GM21529 (cell line): ENCODE results near the gene TPGS1.
A peak's percentile ranks its signal among the peaks of the same experiment; 100 is the strongest.

Source experiments
- ATAC-seq: cut with Tn5 transposase; IDR thresholded peaks from one replicate; pipeline ENCODE4 v1.9.1; 2021; ENCODE audit not compliant: unreplicated experiment

The TPGS1 gene

DNA sequence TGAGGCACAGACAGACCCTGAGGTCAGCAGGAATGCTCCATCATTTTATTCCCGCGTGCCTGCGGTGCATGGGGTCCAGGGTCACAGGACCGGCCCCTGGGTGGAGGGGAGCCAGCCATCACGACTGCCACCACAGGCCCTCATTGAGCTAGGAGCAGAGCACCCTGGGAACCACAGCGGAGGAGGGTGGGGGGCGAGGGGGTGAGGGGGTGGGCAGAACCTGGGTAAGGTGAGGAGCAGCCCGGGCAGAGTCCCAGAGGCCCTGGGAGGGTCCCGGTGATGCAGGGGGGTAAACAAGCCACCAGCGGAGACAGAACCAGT, 12.3 kb upstream of the TPGS1 start:
- ATAC-seq: no peak

DNA sequence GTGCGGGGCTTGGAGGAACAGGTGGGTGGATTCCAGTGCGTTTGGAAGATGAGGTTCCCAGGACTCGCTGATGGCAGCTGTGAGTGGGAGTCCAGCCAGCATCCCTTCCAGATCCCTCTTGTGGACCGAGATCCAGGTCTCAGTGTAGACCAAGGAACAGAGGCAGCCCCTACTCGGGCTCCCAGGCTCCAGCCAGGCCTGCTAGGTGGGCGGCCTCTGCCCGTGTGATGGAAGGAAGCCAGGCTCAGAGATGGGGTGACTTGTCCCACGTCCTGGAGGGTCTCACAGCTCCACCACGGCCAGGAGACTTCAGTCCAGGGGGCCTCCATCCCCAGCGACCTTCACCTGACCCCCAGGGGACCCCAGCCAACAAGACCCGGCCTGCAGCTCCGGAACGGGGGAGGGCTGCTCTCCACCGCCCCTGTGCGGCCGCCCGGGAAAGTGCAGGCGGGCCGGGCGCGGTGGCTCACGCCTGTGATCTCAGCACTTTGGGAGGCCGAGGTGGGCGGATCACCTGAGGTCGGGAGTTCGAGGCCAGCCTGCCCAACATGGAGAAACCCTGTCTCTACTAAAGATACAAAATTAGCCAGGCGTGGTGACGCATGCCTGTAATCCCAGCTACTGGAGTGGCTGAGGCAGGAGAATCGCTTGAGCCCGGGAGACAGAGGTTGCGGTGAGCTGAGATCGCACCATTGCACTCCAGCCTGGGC, 11.7 kb upstream of the TPGS1 start:
- ATAC-seq: no peak

- no peak for ATAC-seq
Measured at GRCh38 chr19:496112-496665, 11.1 kb upstream of the TPGS1 start, which contains the start of gene MADCAM1. MADCAM1 (plus strand) TSS chr19:496486; CDS start chr19:496500, 14 bp downstream.

DNA sequence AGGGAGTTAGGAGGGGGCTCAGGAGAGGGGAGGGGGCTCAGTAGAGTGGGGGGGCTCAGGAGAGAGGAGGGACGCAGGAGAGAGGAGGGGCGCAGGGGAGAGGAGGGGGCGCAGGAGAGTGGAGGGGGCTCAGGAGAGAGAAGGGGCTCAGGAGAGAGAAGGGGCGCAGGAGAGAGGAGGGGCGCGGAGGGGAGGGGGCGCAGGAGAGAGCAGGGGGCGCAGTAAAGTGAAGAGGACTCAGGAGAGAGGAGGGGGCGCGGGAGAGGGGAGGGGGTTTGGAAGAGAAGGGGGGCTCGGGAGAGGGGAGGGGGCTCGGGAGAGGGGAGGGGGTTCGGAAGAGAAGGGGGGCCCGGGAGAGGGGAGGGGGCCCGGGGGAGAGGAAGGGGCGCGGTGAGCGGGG, 10.3 kb upstream of the TPGS1 start:
- no peak for ATAC-seq

GRCh38 chr19:497491-497868, 9.8 kb upstream of the TPGS1 start:
- ATAC-seq: no peak

DNA sequence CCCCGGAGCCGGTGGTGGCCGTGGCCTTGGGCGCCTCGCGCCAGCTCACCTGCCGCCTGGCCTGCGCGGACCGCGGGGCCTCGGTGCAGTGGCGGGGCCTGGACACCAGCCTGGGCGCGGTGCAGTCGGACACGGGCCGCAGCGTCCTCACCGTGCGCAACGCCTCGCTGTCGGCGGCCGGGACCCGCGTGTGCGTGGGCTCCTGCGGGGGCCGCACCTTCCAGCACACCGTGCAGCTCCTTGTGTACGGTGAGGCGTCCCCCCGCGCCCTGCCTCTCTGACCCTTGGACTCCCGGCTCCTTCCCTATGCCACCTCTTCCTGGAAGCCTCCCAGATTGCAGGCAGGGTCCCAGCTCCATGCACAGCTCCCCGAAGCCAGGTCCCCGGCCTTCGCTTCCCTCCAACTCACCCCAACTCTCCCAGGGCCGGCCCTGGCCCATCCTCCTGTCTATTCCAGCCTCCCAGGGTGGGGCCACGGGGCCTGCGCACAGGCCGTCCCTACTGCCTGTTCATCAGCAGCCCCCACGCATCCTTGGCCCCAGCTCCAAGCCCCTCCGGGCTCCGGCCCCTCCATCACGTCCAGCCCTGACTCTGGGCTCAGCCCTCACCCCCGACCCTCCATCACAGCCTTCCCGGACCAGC, 9.3 kb upstream of the TPGS1 start:
- ATAC-seq: no peak

DNA sequence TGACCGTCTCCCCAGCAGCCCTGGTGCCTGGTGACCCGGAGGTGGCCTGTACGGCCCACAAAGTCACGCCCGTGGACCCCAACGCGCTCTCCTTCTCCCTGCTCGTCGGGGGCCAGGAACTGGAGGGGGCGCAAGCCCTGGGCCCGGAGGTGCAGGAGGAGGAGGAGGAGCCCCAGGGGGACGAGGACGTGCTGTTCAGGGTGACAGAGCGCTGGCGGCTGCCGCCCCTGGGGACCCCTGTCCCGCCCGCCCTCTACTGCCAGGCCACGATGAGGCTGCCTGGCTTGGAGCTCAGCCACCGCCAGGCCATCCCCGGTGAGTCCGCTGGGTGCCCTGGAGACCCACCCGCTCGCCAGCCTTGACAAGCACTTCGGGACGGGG, 8.8 kb upstream of the TPGS1 start:
- ATAC-seq: no peak

DNA sequence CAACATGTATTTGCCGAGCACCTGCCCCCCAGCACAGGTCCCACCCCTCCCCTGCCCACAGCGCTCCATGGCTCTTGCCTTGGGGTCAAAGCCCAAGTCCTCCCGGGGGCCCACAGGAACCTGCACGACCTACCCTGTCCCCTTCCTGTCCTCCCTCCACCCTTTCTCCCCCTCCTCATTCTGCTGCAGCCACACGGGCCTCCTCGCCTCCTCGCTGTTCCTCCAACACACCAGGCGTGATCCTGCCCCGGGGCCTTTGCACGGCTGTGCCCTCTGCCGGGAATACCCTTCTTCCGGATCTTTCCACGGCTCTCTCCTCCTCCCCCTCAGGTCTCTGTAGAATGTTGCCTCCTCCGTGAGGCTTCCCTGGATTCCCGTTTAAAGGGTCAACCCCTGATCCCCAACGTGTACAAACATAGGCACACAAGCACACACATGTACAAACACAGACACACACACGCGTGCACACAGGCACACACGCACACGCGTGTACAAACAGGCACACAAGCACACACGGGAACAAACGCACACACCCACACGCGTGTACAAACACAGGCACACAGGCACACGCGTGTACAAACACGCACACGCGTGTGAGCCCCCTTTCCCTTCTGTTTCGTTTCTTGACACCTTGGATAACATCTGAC, 8.2 kb upstream of the TPGS1 start:
- ATAC-seq: no peak

- no peak for ATAC-seq
Measured at GRCh38 chr19:501646-502045, 5.7 kb upstream of the TPGS1 start.

GRCh38 chr19:504616-505015, 2.7 kb upstream of the TPGS1 start:
- ATAC-seq: no peak

- ATAC-seq: peak; percentile 59
Measured at GRCh38 chr19:506404-507285, 652 bp upstream of the TPGS1 start.

- ATAC-seq: no peak
Measured at GRCh38 chr19:508204-509150, 1.2 kb downstream of the TPGS1 start.

DNA sequence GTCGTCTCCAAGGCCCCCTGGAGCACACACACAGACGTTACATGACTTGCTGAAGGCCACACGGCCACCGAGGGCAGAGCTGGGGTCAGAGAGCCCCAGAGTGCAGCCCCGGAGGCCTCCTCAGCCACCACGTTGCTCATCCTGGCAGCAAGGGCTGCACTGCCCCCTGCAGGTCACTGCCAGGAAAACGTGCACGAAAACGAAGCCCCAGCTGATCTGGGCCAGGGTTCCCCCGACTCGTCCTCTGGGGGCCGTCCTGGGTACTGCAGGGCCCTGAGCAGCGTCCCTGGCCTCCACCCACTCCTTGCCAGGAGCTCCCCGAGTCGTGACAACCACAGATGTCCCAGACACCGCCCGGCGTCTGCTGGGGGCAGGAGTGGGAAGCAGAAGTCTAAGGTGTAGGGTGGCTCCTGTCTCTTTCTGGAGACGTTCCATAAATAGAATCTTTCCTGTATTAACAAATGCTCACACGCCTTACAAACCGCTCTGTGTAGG, 3.4 kb downstream of the TPGS1 start:
- peak; percentile 25 for ATAC-seq

DNA sequence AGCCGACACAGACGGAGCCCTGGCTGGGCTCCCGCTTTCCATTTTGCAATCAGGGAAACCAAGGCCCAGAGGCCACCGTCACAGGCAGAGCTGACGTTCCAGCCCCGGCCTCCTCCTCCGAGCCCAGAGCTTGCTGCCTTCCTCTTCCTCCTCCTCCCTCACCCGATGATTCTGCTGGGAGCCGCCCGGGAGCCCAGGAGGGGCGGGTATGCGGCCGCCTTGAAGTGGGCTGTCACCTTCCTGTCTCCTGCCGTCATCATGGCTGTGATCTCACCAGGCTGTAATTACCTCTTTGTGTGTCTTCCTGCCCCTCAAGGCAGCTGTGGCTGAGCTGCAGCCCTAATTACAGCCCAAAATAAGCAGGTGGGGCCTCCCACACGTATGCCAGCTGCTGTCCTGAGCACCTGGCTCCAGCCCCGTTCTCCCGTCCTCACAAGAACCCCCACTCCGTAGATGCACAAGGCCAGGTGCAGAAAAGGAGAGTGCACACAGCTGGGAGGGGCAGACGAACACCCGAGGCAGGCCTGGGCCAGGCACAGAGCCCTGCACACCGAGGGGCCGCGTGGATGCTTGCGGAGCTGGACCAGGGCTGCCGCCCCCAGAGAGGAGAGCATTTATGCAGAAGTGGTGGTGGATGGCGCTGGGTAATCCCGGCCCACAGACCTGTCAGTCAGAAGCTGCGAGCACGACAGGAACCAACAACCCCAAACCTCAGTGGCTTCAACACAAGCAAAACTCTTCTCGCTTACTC, 4.0 kb downstream of the TPGS1 start:
- no peak for ATAC-seq

DNA sequence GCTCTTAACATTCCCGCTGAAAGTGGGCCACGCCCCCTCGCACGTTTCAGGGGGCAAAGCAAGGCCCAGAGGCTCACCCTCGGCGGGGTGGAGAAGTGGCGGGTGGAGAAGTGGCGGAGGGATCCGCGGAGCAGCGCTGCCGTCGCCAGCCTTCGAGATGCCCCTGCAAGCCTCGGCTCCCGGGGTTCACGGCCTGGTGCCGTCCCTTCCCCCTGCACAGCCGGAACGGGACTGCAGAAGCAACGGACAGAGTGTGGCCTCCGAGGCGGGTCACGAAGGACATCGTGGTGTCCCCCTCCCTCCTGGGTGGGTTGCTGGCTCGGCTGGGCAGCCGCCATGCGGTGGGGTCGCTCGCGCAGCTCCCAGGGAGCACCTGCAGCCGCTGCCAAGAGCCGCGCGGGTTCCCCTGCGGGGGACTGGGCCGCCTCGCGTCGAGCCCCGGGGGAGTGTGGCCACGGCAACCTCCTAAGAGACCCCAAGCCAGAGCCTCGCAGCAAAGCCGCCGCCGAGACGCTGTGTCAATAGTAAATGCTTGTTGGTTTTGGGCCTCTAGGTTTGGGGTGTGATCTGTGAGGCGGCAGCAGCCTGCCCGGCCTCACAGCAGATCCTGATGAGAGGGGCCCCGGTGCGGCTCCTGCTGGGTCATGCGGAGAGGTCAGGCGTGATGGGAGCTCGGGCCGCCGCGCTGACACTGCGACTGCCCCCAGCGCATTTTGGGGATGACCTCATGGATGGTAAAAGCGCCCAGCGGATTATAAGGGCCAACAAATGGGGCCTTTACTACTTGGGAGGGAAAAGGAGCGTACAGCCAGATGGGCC, 5.5 kb downstream of the TPGS1 start:
- no peak for ATAC-seq

- ATAC-seq: no peak
Measured at GRCh38 chr19:513368-514165, 6.3 kb downstream of the TPGS1 start.

GRCh38 chr19:514166-514663, 6.9 kb downstream of the TPGS1 start:
- ATAC-seq: no peak
